ENCODE data around the gene PPM1L. TPM values are rescaled to one million over a fixed set of nuclear protein-coding genes. Genes with fewer than 3 reads are reported as not detected.

PPM1L gene
- total and polyA plus RNA-seq, 8 donors: 5.1 to 12.7 (median 5.4) TPM

GRCh38 chr3:160883373-160883772 is 127.3 kb downstream of the PPM1L start:
- H3K9me3 ChIP-seq: peaks cover 0 to 7% of the 10 kb centered on the region in 2 donors
- ATAC-seq (no peak), DNase-seq (no peak)
- no peak overlapping the region for H3K27ac ChIP-seq
- H3K27me3 ChIP-seq: no peaks in the 10 kb centered on the region
- no peak for TF ChIP-seq CTCF (IDR thresholded peaks at IDR 0.05)
- H3K4me1 ChIP-seq: no peaks in the 10 kb centered on the region
- intact Hi-C loops (cut with DNase I): no loop called here
- H3K4me3 ChIP-seq: no peak overlapping the region
- no peaks in the 10 kb centered on the region for H3K36me3 ChIP-seq

GRCh38 chr3:160885791-160886286 is 129.8 kb downstream of the PPM1L start:
- no peaks in the 10 kb centered on the region for H3K4me1 ChIP-seq
- no peak overlapping the region for H3K4me3 ChIP-seq
- intact Hi-C loops (cut with DNase I): no loop called here
- no peaks in the 10 kb centered on the region for H3K36me3 ChIP-seq
- peak; percentile 57 for ATAC-seq
- H3K9me3 ChIP-seq: peaks cover 0 to 3% of the 10 kb centered on the region in 2 donors
- no peaks in the 10 kb centered on the region for H3K27me3 ChIP-seq
- DNase-seq: peak; percentile 47 to 72 (median 62)
- no peak for TF ChIP-seq CTCF (IDR thresholded peaks at IDR 0.05)
- H3K27ac ChIP-seq: no peak overlapping the region

- TF ChIP-seq CTCF (IDR thresholded peaks at IDR 0.05): no peak
- peaks cover 0 to 3% of the 10 kb centered on the region in 2 donors for H3K9me3 ChIP-seq
- H3K4me1 ChIP-seq: no peaks in the 10 kb centered on the region
- no peak overlapping the region for H3K4me3 ChIP-seq
- H3K36me3 ChIP-seq: no peaks in the 10 kb centered on the region
- intact Hi-C loops (cut with DNase I): no loop called here
- no peak for ATAC-seq
- H3K27me3 ChIP-seq: no peaks in the 10 kb centered on the region
- DNase-seq: no peak
- no peak overlapping the region for H3K27ac ChIP-seq
Observed at GRCh38 chr3:160886421-160886820, 130.4 kb downstream of the PPM1L start.

GRCh38 chr3:160893207-160893606 is 137.2 kb downstream of the PPM1L start:
- Histone ChIP-seq H3K36me3 (no peaks in the 10 kb centered on the region), H3K27ac (no peak overlapping the region), H3K4me3 (no peak overlapping the region), H3K9me3 (no peaks in the 10 kb centered on the region), H3K4me1 (no peaks in the 10 kb centered on the region), H3K27me3 (no peaks in the 10 kb centered on the region)
- no peak for ATAC-seq
- no peak for DNase-seq
- no peak for TF ChIP-seq CTCF (IDR thresholded peaks at IDR 0.05)
- intact Hi-C loops (cut with DNase I): no loop called here

GRCh38 chr3:160904691-160905090 is 148.7 kb downstream of the PPM1L start:
- no peak for TF ChIP-seq CTCF (IDR thresholded peaks at IDR 0.05)
- intact Hi-C loops (cut with DNase I): no loop called here
- ATAC-seq: no peak
- Histone ChIP-seq H3K4me3 (no peak overlapping the region), H3K9me3 (peaks cover 0 to 9% of the 10 kb centered on the region in 2 donors), H3K4me1 (no peaks in the 10 kb centered on the region), H3K36me3 (no peaks in the 10 kb centered on the region), H3K27me3 (no peaks in the 10 kb centered on the region), H3K27ac (no peak overlapping the region)
- no peak for DNase-seq

Measured in left lung (tissue), 10 donors.